GM21360 (cell line): ENCODE data around the gene TMA16.

ENCODE experiments used
- ATAC-seq: cut with Tn5 transposase; IDR thresholded peaks from one replicate; pipeline ENCODE4 v1.9.1; 2021; ENCODE audit warnings: mild to moderate bottlenecking, moderate library complexity; ENCODE audit not compliant: unreplicated experiment

TMA16 gene

DNA sequence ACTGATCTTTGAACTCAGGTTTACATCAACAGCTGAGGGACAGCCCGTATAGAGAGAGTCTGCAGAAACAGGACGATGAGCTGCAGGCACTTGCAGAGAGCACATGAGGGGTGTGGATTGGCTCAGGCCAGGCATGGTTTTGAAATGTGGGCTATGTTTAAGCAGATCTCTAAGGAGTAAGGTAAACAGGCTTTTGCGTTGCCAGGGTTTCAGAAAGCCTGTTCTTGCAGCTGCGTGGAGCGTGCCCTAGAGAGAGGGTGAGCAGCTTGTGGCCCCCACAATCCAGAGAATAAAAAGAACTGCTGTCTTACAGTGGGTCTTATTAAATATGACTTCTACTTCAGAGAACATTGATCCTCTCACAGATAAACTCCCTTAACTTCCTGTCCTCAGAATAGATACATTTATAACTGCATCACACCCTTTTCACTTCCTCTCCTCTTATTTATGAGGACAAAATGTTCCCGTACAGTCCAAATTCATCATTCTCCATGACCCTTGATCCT lies 64.1 kb downstream of the TMA16 start:
- ATAC-seq: peak; percentile 70

DNA sequence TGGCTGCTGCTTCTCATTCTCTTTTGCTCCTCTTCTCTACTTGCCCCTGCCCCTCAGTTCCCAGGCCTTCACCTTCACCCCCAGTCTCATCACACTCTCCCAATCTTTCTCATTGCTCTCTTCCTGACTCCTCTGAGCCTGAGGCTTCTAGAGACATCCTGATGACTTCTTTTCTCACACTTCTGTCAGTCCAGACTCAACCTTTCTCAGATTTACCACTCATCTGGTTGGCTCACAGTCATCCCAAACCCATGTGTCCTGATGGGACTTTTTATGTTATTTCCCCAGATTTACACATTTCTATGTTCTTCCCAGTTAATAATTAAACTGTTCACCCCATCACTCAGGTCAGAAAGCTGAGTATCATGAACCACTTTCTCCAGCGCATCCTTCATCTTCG lies 68.0 kb downstream of the TMA16 start:
- ATAC-seq: no peak

DNA sequence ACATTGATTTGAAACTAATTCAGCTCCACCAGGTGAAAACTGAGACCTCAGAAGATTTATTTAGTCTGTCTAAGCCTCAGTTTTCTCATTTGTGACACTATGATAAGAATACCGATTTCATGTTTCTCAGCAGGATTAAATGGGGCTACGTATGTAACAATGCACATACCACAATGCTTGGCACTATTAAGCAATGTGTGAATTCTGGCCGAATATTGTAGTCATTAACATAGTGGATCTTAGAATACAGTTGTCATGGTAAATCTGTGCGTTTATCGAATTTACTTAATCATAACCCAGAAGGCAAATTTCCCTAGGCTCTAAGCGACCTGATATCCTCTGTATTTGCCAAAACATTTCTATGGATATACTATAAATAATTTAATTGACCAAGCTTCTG lies 69.1 kb downstream of the TMA16 start:
- ATAC-seq: no peak

DNA sequence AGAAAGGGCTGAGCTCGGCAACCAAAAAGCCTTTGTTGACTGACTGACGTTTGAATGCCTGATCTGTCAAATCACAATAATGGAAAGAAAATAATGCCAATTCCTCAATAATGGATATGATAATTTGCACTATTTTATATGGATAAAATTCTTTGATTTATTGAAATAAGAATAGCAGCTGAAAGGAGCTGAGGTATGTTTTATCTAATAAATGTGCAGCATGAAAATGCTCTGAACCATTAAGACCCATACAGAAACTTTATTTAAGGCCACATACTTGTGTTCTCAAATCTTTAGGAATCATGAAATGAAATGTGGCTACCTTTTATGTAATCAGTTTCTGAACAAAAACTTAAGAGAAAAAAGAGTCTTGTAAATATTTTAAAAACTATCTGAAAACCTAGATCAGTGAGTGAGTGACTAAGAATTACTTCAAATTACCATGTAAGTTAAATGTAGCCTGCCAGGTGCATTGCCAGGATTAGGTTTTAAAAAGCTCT lies 69.8 kb downstream of the TMA16 start:
- no peak for ATAC-seq

DNA sequence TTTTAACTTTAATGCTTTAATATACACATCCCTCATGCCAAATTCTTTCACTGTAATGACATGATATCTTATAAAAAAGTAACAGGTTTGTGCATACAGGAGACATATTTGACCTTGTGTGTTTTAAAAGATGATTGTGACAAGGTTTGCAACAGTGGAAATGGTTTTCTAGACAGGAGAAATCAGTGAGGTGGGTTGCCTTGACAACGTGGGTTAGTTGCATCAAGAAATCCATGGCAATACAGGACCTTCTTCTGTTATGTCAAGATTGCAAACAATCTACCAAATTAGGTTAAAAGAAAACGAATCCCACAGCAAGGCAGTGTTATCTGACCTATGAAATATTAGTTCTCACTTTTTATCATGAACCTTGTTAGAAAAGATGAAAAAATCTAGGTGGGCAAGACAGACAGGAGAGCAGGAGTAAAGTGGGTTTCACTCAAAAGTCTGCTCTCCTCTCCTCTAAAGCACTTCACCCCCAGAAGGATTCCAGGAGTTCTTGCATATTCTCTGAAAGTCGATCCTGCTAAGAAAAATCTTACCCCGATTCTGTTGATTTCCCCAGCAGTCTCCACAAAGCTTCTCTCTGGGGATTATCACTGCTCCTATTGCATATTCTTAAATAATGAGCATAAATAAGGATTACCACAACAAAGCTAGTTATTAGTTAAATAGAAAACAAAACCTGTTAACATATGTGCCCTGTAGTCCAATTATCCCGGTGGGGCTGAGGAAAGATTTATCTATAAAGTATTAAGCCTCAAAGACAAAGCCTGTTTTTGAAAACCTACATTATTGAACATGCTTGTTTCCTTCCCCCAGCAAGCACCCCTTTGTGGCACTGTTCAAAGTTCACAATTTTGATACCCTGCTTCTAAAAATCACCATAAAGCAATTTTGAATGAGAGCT lies 71.0 kb downstream of the TMA16 start:
- no peak for ATAC-seq

DNA sequence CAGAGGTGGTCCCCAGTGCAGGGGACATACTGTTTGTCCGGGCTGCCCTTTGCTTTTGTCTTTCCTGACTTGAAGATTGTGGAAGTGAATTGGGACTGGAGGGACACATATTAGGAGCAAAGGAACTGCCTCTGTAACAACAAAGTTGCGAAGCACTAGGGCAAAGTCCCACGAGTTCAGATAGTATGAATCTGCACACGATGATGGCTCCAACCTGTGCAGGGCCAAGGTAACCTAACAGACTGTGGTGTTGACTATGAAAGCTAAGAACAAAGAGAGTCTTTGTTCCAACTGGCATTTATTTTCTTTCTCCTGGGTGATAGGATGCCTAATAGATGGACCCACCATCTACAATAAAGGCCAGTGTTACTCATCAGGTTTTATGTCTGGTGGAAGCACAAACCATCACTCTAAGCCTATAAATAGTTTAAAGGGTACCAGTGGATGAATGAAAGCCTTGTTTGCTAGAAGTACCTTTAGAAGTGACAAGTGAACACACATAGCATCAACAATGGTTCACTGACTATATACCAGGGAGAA lies 71.8 kb downstream of the TMA16 start:
- no peak for ATAC-seq

DNA sequence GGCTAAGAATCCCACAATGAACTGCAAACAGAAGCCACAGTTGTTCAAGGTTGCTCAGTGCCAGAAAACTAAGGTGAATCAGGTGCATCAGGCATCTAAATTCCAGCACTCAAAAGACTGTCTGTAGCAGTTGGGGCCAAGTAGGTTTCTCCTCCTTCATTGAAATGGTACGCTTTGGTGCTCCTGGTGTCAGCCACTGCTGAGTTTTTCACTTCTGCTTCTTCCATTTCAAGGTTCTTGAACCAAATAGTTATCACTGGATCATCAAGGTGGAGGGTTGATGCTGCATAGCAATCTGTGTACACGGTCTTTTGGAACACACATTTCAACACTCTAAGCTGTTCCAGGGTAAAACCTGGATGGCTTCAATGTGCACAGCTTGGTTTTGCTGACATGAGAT lies 74.4 kb downstream of the TMA16 start:
- ATAC-seq: peak; percentile 94
